ENCODE results near the gene TRPC4AP. TPM values are rescaled to one million over a fixed set of nuclear protein-coding genes. Genes with fewer than 3 reads are reported as not detected.

The TRPC4AP gene
- total and polyA plus RNA-seq, 11 donors = 21.2 to 51.8 (median 38.6) TPM

GRCh38 chr20:34998331-34998950 lies 94.2 kb downstream of the TRPC4AP start:
- 78 to 86% (median 83%) methylated on average over 21 to 28 of the region's 28 CpGs for WGBS, 4 donors
- no peaks in the 10 kb centered on the region for H3K27me3 ChIP-seq
- H3K36me3 ChIP-seq = peaks cover 2 to 100% (median 99%) of the 10 kb centered on the region in 9 donors
- intact Hi-C loops (cut with DNase I) = no loop called here
- peak overlapping the region in 2 of 12 donors; percentile 1 to 19 for H3K27ac ChIP-seq
- DNase-seq = peak in 2 of 5 donors; percentile 20 to 59
- no peaks in the 10 kb centered on the region for H3K9me3 ChIP-seq
- H3K4me1 ChIP-seq = peaks cover 0 to 23% (median 1%) of the 10 kb centered on the region in 12 donors
- no peak for TF ChIP-seq POLR2A (IDR thresholded peaks at IDR 0.05)
- TF ChIP-seq CTCF (IDR thresholded peaks at IDR 0.05) = no peak
- no peak overlapping the region for H3K4me3 ChIP-seq
- no peak for ATAC-seq

GRCh38 chr20:34997774-34998173 lies 94.8 kb downstream of the TRPC4AP start:
- H3K4me3 ChIP-seq = no peak overlapping the region
- WGBS, 4 donors = 83 to 96% (median 85%) methylated on average over 2 of the region's 2 CpGs

GRCh38 chr20:34997131-34997561 lies 95.5 kb downstream of the TRPC4AP start:
- intact Hi-C loops (cut with DNase I) = no loop called here
- peaks cover 0 to 29% (median 1%) of the 10 kb centered on the region in 12 donors for H3K4me1 ChIP-seq
- TF ChIP-seq CTCF (IDR thresholded peaks at IDR 0.05) (no peak), POLR2A (IDR thresholded peaks at IDR 0.05) (no peak)
- peaks cover 2 to 100% (median 97%) of the 10 kb centered on the region in 9 donors for H3K36me3 ChIP-seq
- ATAC-seq = peak in 1 of 4 donors; percentile 1
- 46 to 67% (median 59%) methylated on average over 39 of the region's 39 CpGs for WGBS, 4 donors
- no peak overlapping the region for H3K4me3 ChIP-seq
- peak in 1 of 5 donors; percentile 69 for DNase-seq
- H3K27me3 ChIP-seq = no peaks in the 10 kb centered on the region
- H3K27ac ChIP-seq = peak overlapping the region in 2 of 12 donors; percentile 14 to 65
- no peaks in the 10 kb centered on the region for H3K9me3 ChIP-seq

More at GRCh38 chr20:34997774-34998173, 94.8 kb downstream of the TRPC4AP start:
- Histone ChIP-seq H3K4me1 (peaks cover 0 to 29% (median 1%) of the 10 kb centered on the region in 12 donors), H3K9me3 (no peaks in the 10 kb centered on the region), H3K27ac (peak overlapping the region in 2 of 12 donors; percentile 19 to 65), H3K36me3 (peaks cover 2 to 100% (median 99%) of the 10 kb centered on the region in 9 donors), H3K27me3 (no peaks in the 10 kb centered on the region)
- DNase-seq = no peak
- no peak for TF ChIP-seq CTCF (IDR thresholded peaks at IDR 0.05)
- no peak for TF ChIP-seq POLR2A (IDR thresholded peaks at IDR 0.05)
- intact Hi-C loops (cut with DNase I) = no loop called here
- ATAC-seq = no peak

- Histone ChIP-seq H3K4me1 (peaks cover 0 to 29% (median 1%) of the 10 kb centered on the region in 12 donors), H3K27me3 (no peaks in the 10 kb centered on the region), H3K36me3 (peaks cover 2 to 100% (median 96%) of the 10 kb centered on the region in 9 donors), H3K4me3 (no peak overlapping the region), H3K27ac (peak overlapping the region in 1 of 12 donors; percentile 65), H3K9me3 (no peaks in the 10 kb centered on the region)
- intact Hi-C loops (cut with DNase I) = no loop called here
- DNase-seq = peak in 1 of 5 donors; percentile 57
- ATAC-seq = no peak
- 84 to 88% (median 86%) methylated on average over 26 of the region's 26 CpGs for WGBS, 4 donors
- TF ChIP-seq POLR2A (IDR thresholded peaks at IDR 0.05) (no peak), CTCF (IDR thresholded peaks at IDR 0.05) (no peak)
These were observed 96.2 kb downstream of the TRPC4AP start for GRCh38 chr20:34996243-34997028.
